GM06990 (cell line): Measurements from ENCODE around the gene VPS33A.
A peak's percentile ranks its signal among the peaks of the same experiment; 100 is the strongest.

Experiments
- DNase-seq: peaks from one replicate; pipeline ENCODE4 v3.0.0-alpha.2; 2011; ENCODE audit not compliant: insufficient read length; ENCODE audit errors: extremely low read depth
- H3K27me3 ChIP-seq: replicated peaks from 2 replicates; pipeline ENCODE4 v1.6.0; 2011; ENCODE audit warnings: low read length; ENCODE audit not compliant: control insufficient read depth, insufficient read depth
- H3K36me3 ChIP-seq: 2 replicates; pipeline ENCODE4 v1.5.1; 2011; ENCODE audit warnings: low read length; ENCODE audit not compliant: control insufficient read depth, insufficient read depth
- H3K4me3 ChIP-seq: replicated peaks from 2 replicates; pipeline ENCODE4 v1.5.1; 2011; ENCODE audit warnings: low read depth, mild to moderate bottlenecking, control low read depth, low read length
- TF ChIP-seq, protein P1 (sequence below): IDR thresholded peaks from 2 replicates; pipeline ENCODE4 v1.5.1; 2011; ENCODE audit warnings: low read length, control low read depth, mild to moderate bottlenecking, inconsistent platforms; ENCODE audit not compliant: insufficient read depth, poor library complexity, severe bottlenecking

Gene VPS33A

GRCh38 chr12:122207391-122207790, 58.9 kb downstream of the VPS33A start:
- Histone ChIP-seq H3K36me3 (peaks cover 8% of the 10 kb centered on the region), H3K4me3 (no peak overlapping the region), H3K27me3 (no peaks in the 10 kb centered on the region; the same call in 1 of the 2 replicates)
- TF ChIP-seq, protein P1, sequence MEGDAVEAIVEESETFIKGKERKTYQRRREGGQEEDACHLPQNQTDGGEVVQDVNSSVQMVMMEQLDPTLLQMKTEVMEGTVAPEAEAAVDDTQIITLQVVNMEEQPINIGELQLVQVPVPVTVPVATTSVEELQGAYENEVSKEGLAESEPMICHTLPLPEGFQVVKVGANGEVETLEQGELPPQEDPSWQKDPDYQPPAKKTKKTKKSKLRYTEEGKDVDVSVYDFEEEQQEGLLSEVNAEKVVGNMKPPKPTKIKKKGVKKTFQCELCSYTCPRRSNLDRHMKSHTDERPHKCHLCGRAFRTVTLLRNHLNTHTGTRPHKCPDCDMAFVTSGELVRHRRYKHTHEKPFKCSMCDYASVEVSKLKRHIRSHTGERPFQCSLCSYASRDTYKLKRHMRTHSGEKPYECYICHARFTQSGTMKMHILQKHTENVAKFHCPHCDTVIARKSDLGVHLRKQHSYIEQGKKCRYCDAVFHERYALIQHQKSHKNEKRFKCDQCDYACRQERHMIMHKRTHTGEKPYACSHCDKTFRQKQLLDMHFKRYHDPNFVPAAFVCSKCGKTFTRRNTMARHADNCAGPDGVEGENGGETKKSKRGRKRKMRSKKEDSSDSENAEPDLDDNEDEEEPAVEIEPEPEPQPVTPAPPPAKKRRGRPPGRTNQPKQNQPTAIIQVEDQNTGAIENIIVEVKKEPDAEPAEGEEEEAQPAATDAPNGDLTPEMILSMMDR: no peak
- no peak for DNase-seq

- H3K27me3 ChIP-seq: no peaks in the 10 kb centered on the region; the same call in 1 of the 2 replicates
- DNase-seq: no peak
- TF ChIP-seq, protein P1: no peak
Observed at GRCh38 chr12:122206976-122207375, 59.3 kb downstream of the VPS33A start.

GRCh38 chr12:122206111-122206881, 60.0 kb downstream of the VPS33A start:
- Histone ChIP-seq H3K27me3 (no peaks in the 10 kb centered on the region; the same call in 1 of the 2 replicates), H3K36me3 (peaks cover 5% of the 10 kb centered on the region), H3K4me3 (no peak overlapping the region)
- TF ChIP-seq, protein P1: no peak
- DNase-seq: no peak

More at GRCh38 chr12:122206976-122207375, 59.3 kb downstream of the VPS33A start:
- no peak overlapping the region for H3K4me3 ChIP-seq
- H3K36me3 ChIP-seq: peaks cover 8% of the 10 kb centered on the region

GRCh38 chr12:122205053-122205925, 61.0 kb downstream of the VPS33A start:
- DNase-seq: no peak
- H3K4me3 ChIP-seq: no peak overlapping the region
- H3K36me3 ChIP-seq: peaks cover 4% of the 10 kb centered on the region
- TF ChIP-seq, protein P1: no peak
- H3K27me3 ChIP-seq: no peaks in the 10 kb centered on the region; the same call in 1 of the 2 replicates

DNA sequence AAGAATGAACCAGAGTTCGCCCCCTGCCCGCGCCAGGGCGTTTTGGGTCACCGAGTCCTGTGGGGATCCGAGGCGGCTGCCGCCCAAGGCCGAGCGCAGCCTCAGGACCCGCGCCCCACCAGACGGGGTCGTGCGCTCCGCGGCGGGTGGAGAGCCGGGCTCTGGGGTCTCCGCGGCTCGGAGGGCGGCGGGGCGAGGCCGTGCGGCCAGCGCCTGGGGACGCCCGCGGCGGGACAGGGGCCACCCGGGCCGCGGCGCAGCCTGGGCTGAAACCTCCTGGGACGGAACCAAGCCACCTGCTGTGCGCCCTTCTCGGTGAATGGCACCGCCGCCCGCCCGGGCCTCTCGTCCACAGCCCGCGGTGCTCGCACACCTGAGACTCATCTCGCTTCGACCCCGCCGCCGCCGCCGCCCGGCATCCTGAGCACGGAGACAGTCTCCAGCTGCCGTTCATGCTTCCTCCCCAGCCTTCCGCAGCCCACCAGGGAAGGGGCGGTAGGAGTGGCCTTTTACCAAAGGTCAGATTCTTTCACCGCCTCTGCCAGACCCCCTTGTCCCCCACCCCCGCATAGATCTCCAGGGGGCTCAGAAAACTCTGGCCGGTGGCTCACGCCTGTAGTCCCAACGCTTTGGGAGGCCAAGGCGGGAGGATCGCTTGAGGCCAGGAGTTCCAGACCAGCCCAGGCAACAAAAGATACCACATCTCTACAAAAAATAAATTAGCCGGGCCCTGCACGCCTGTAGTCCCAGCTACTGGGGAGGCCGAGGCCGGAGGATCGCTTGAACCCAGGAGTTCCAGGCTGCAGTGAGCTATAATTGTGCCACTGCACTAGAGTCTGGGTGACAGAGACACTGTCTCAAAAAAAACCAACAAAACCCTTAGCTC, 61.9 kb downstream of the VPS33A start:
- TF ChIP-seq, protein P1: no peak
- Histone ChIP-seq H3K27me3 (peaks cover 2% of the 10 kb centered on the region; the same call in 1 of the 2 replicates), H3K4me3 (peak overlapping the region; percentile 22), H3K36me3 (peaks cover 4% of the 10 kb centered on the region)
- no peak for DNase-seq
